GM12878 (cell line): ENCODE results near the gene KCNN3.

Experiments
- EZH2 ChIP-seq: IDR thresholded peaks from 2 replicates; pipeline ENCODE4 v1.6.1; 2012; ENCODE audit warnings: low read depth, mild to moderate bottlenecking, control low read depth, inconsistent platforms, low read length, borderline replicate concordance; ENCODE audit not compliant: control insufficient read depth
- JUND ChIP-seq: IDR thresholded peaks from 2 replicates; pipeline ENCODE4 v1.6.1; 2012; ENCODE audit warnings: low read depth, mild to moderate bottlenecking, low read length, improper control_type of control experiment, moderate library complexity
- NFYA ChIP-seq: IDR thresholded peaks from 2 replicates; pipeline ENCODE4 v1.6.1; 2011; ENCODE audit warnings: low read depth, mild to moderate bottlenecking, low read length, improper control_type of control experiment, borderline replicate concordance
- PAX5 ChIP-seq: IDR thresholded peaks from 2 replicates; pipeline ENCODE4 v1.6.1; 2011; ENCODE audit warnings: low read depth, low read length, borderline replicate concordance
- SMC3 ChIP-seq: IDR thresholded peaks from 2 replicates; pipeline ENCODE4 v1.6.1; 2011; ENCODE audit warnings: low read length, improper control_type of control experiment, borderline replicate concordance
- SPI1 ChIP-seq: IDR thresholded peaks from 2 replicates; pipeline ENCODE4 v1.6.1; 2011; ENCODE audit warnings: low read depth, mild to moderate bottlenecking, low read length, moderate library complexity, borderline replicate concordance; ENCODE audit not compliant: insufficient read depth
- SREBF1 ChIP-seq: IDR thresholded peaks from 2 replicates; pipeline ENCODE4 v1.6.1; 2012; ENCODE audit warnings: mild to moderate bottlenecking, low read length
- TF ChIP-seq, protein P1 (sequence below), 3 experiments: IDR thresholded peaks in 2 of 3; conservative IDR thresholded peaks in 1 of 3; 2 replicates each; pipeline ENCODE4 v1.5.1; 2011; ENCODE audit warnings: low read depth in 3 of 3, low read length in 3 of 3, mild to moderate bottlenecking in 3 of 3, control low read depth in 2 of 3, moderate library complexity in 2 of 3, inconsistent platforms in 1 of 3, mixed read lengths in 1 of 3; ENCODE audit not compliant: control insufficient read depth in 2 of 3, insufficient read depth in 1 of 3; ENCODE audit errors: extremely low read depth in 1 of 3
- TF ChIP-seq, protein P2 (sequence below): IDR thresholded peaks from 2 replicates; pipeline ENCODE4 v1.6.1; 2011; ENCODE audit warnings: mild to moderate bottlenecking, low read depth, low read length, moderate library complexity; ENCODE audit not compliant: insufficient replicate concordance
- TF ChIP-seq, protein P3 (sequence below): IDR thresholded peaks from 2 replicates; pipeline ENCODE4 v1.6.1; 2011; ENCODE audit warnings: low read depth, low read length, improper control_type of control experiment, borderline replicate concordance
- TF ChIP-seq, protein P4 (sequence below): IDR thresholded peaks from 2 replicates; pipeline ENCODE4 v1.6.1; 2012; ENCODE audit warnings: low read length, inconsistent platforms

DNA sequence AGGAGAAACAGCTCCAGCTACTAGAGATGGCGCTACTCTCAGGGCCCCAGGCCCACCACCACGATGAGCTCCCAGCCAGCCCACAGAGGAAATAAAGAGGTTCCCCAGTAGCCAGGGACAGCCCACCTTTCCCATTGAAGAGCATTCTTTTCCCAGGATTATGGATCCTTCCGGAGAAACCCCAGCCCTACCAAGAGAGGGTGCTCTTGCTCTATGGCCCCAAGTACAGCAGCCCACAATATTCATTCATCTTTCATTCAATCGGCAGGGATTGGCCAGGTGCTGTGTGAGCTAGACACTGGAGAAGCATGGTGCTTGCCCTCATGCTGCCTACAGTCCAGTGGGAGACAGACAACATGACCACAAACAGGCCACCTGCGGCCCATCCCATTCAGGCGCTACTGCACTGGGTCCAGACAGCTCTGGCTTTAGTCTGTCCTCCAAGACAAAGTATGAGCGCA is 36.6 kb upstream of the KCNN3 start:
- TF ChIP-seq, protein P1, sequence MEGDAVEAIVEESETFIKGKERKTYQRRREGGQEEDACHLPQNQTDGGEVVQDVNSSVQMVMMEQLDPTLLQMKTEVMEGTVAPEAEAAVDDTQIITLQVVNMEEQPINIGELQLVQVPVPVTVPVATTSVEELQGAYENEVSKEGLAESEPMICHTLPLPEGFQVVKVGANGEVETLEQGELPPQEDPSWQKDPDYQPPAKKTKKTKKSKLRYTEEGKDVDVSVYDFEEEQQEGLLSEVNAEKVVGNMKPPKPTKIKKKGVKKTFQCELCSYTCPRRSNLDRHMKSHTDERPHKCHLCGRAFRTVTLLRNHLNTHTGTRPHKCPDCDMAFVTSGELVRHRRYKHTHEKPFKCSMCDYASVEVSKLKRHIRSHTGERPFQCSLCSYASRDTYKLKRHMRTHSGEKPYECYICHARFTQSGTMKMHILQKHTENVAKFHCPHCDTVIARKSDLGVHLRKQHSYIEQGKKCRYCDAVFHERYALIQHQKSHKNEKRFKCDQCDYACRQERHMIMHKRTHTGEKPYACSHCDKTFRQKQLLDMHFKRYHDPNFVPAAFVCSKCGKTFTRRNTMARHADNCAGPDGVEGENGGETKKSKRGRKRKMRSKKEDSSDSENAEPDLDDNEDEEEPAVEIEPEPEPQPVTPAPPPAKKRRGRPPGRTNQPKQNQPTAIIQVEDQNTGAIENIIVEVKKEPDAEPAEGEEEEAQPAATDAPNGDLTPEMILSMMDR (IDR thresholded peaks at IDR 0.05 in 2 of 3, conservative IDR thresholded peaks at IDR 0.05 in 1 of 3; ENCODE audit: control insufficient read depth in 2 of 3, extremely low read depth in 1 of 3, insufficient read depth in 1 of 3, low read depth in 3 of 3, low read length in 3 of 3) = peak; percentile 25 to 42 (median 42); a peak in 4 of 6 replicates
- TF ChIP-seq, protein P2, sequence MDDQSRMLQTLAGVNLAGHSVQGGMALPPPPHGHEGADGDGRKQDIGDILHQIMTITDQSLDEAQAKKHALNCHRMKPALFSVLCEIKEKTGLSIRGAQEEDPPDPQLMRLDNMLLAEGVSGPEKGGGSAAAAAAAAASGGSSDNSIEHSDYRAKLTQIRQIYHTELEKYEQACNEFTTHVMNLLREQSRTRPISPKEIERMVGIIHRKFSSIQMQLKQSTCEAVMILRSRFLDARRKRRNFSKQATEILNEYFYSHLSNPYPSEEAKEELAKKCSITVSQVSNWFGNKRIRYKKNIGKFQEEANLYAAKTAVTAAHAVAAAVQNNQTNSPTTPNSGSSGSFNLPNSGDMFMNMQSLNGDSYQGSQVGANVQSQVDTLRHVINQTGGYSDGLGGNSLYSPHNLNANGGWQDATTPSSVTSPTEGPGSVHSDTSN = no peak
- TF ChIP-seq PAX5 (no peak), SMC3 (peak; percentile 28; the same call in 1 of the 2 replicates), EZH2 (no peak), SREBF1 (no peak), SPI1 (no peak), JUND (no peak), NFYA (no peak)
- TF ChIP-seq, protein P3, sequence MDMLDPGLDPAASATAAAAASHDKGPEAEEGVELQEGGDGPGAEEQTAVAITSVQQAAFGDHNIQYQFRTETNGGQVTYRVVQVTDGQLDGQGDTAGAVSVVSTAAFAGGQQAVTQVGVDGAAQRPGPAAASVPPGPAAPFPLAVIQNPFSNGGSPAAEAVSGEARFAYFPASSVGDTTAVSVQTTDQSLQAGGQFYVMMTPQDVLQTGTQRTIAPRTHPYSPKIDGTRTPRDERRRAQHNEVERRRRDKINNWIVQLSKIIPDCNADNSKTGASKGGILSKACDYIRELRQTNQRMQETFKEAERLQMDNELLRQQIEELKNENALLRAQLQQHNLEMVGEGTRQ = no peak
- TF ChIP-seq, protein P4, sequence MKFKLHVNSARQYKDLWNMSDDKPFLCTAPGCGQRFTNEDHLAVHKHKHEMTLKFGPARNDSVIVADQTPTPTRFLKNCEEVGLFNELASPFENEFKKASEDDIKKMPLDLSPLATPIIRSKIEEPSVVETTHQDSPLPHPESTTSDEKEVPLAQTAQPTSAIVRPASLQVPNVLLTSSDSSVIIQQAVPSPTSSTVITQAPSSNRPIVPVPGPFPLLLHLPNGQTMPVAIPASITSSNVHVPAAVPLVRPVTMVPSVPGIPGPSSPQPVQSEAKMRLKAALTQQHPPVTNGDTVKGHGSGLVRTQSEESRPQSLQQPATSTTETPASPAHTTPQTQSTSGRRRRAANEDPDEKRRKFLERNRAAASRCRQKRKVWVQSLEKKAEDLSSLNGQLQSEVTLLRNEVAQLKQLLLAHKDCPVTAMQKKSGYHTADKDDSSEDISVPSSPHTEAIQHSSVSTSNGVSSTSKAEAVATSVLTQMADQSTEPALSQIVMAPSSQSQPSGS = no peak
